Ovary (tissue), 10 donors: Measurements from ENCODE around the gene HK3. TPM values are rescaled to one million over a fixed set of nuclear protein-coding genes. Genes with fewer than 3 reads are reported as not detected.

Experiments used
- DNase-seq, 5 donors: peaks; one replicate each; pipeline ENCODE4 v3.0.0-alpha.2; 2019 to 2020
- H3K27ac ChIP-seq, 2 donors: fragments of 200-600 bp; one replicate each; pipeline versions ENCODE4 v1.5.1 to v1.8.0; 2019 to 2022
- H3K27me3 ChIP-seq: fragments of 200-600 bp; one replicate; pipeline ENCODE4 v1.8.0; 2022
- H3K36me3 ChIP-seq: fragments of 200-600 bp; sonication (generic); one replicate; pipeline ENCODE4 v1.5.1; 2019
- H3K4me1 ChIP-seq: one replicate; pipeline ENCODE4 v1.8.1; 2013; ENCODE audit warnings: mild to moderate bottlenecking, moderate library complexity; ENCODE audit not compliant: insufficient read depth
- H3K4me3 ChIP-seq: fragments of 200-600 bp; sonication (generic); one replicate; pipeline ENCODE4 v1.5.1; 2017
- H3K9me3 ChIP-seq, 2 donors: fragments of 200-600 bp in 1 of 2; sonication (generic) in 1 of 2; one replicate each; pipeline versions ENCODE4 v1.5.1 to v1.8.1; 2013 to 2019; ENCODE audit warnings: mild to moderate bottlenecking in 1 of 2, moderate library complexity in 1 of 2
- CTCF ChIP-seq, 3 donors: fragments of 450-650 bp in 2 of 3; fragments of 200-600 bp in 1 of 3; IDR thresholded peaks; one replicate each; pipeline versions ENCODE4 v1.5.1 to v1.8.0; 2016 to 2022; ENCODE audit warnings: antibody characterized with exemption in 3 of 3, mild to moderate bottlenecking in 1 of 3
- EP300 ChIP-seq: sonication (generic); formaldehyde crosslinking; IDR thresholded peaks from one replicate; pipeline ENCODE4 v1.6.1; 2017; ENCODE audit warnings: antibody characterized with exemption
- POLR2A ChIP-seq: fragments of 450-650 bp; IDR thresholded peaks from one replicate; pipeline ENCODE4 v1.6.1; 2017; ENCODE audit warnings: antibody characterized with exemption, mild to moderate bottlenecking, moderate library complexity
- WGBS, 3 donors: extraction: QIAGEN DNeasy Blood & Tissue Kit in 1 of 3; methylation state at CpG; one replicate each; pipeline versions ENCODE4 v1.1.5 to v1.1.7; 2013 to 2017; 5-methylcytosine and 5-hydroxymethylcytosine counted together
- intact Hi-C, 4 donors: fragments of 100-400 bp; cut with DNase I; formaldehyde crosslinking; loops; one replicate each; pipeline versions ENCODE4 v1.11.0 to v1.15.1; 2022 to 2023
- long read RNA-seq, 3 donors: library from polyadenylated mRNA in 2 of 3; unstranded in 2 of 3; transcript quantifications; one replicate each; pipeline ENCODE4 v2.0.0 and lab custom pipeline, GENCODE V29; 2021 to 2026
- polyA plus RNA-seq, 2 donors: library from polyadenylated mRNA; stranded (reverse); fragments of 200-250 nt in 1 of 2; fragments of 350-450 nt in 1 of 2; fragmentation: Illumina TruSeq in 1 of 2; extraction: RNeasy Lipid Tissue Mini Kit (QIAGEN cat#74804) in 1 of 2; gene quantifications; one replicate each; pipeline ENCODE4 v1.2.3, GENCODE V29; 2013 to 2014
- total RNA-seq, 7 donors: library from RNA; depleted of rRNA in 2 of 7; stranded (reverse); fragments of >200 nt in 2 of 7; fragmentation: NEBNext Ultra II Directional in 3 of 7; extraction: Animal tissue kit (Norgen Biotek cat#: 25700) in 3 of 7; gene quantifications; one replicate each; pipeline versions ENCODE4 v1.1.0 to v1.2.4, GENCODE V29; 2016 to 2023
- donor health status: DM: no; HTN: no; CAD: no; lungs with moderate emphysema.
- donor health status: DM: no; HTN: no; CAD: no.
- donor health status: Bipolar disorder and iron deficiency.
- donor health status: DM: yes; HTN: yes; CAD: no.
- donor health status: DM: no; HTN: no; CAD: no.
- donor health status: DM: yes; HTN: yes; CAD: no.

Gene HK3
- 1 to 10 TPM in 5 of 7 donors, under 1 TPM in 2; 0.61 to 9.9 (median 2.3) TPM for total RNA-seq
- 1 to 10 TPM; 1.0 to 4.6 TPM for polyA plus RNA-seq
- long read RNA-seq, donor 1, partial matches to known transcripts: 0 of 1 reads
- long read RNA-seq, donor 1, other reads (novel, unspliced or antisense): 1 of 1 reads
- long read RNA-seq, donor 2: 0 reads
- long read RNA-seq, donor 3, transcript HK3-201 (19 exons, 3,066 nt): major isoform, 13 of 34 reads
- long read RNA-seq, donor 3, partial matches to known transcripts: 5 of 34 reads
- long read RNA-seq, donor 3, other reads (novel, unspliced or antisense): 16 of 34 reads

GRCh38 chr5:176899296-176899891 is at the start of gene HK3:
TSS of gene HK3 (minus strand) at chr5:176899346. CDS start at chr5:176896159, 3,187 bp downstream.
- H3K9me3 ChIP-seq: no peaks in the 10 kb centered on the region
- no peaks in the 10 kb centered on the region for H3K27me3 ChIP-seq
- TF ChIP-seq EP300 (no peak), CTCF (IDR thresholded peaks at IDR 0.05) (no peak), POLR2A (no peak)
- DNase-seq: no peak
- intact Hi-C loops: no loop called here
- no peak within 1 kb of the TSS for H3K4me3 ChIP-seq
- H3K36me3 ChIP-seq: no peaks in the 10 kb centered on the region
- 70 to 82% (median 75%) methylated on average over 8 to 9 of the region's 9 CpGs for WGBS, 3 donors
- no peaks in the 10 kb centered on the region for H3K4me1 ChIP-seq
- H3K27ac ChIP-seq: no peak within 1 kb of the TSS

- WGBS, 3 donors: 63 to 81% (median 71%) methylated on average over 1 of the region's 1 CpG
- H3K4me3 ChIP-seq: no peak overlapping the region
- no peaks in the 10 kb centered on the region for H3K9me3 ChIP-seq
- intact Hi-C loops: no loop called here
- H3K36me3 ChIP-seq: no peaks in the 10 kb centered on the region
- TF ChIP-seq CTCF (IDR thresholded peaks at IDR 0.05): no peak
- TF ChIP-seq EP300: no peak
- TF ChIP-seq POLR2A: no peak
- H3K4me1 ChIP-seq: peaks cover 3% of the 10 kb centered on the region
- DNase-seq: no peak
- H3K27ac ChIP-seq: no peak overlapping the region
- no peaks in the 10 kb centered on the region for H3K27me3 ChIP-seq
These were observed 49.3 kb upstream of the HK3 start for GRCh38 chr5:176948458-176948857.

- H3K9me3 ChIP-seq: no peaks in the 10 kb centered on the region
- H3K4me3 ChIP-seq: no peak overlapping the region
- H3K4me1 ChIP-seq: peaks cover 3% of the 10 kb centered on the region
- no peak overlapping the region for H3K27ac ChIP-seq
- no peak for DNase-seq
- WGBS, 3 donors: 74 to 86% (median 84%) methylated on average over 2 of the region's 2 CpGs
- H3K36me3 ChIP-seq: no peaks in the 10 kb centered on the region
- H3K27me3 ChIP-seq: no peaks in the 10 kb centered on the region
- intact Hi-C loops: no loop called here
- no peak for TF ChIP-seq POLR2A
- TF ChIP-seq CTCF (IDR thresholded peaks at IDR 0.05): no peak
- TF ChIP-seq EP300: no peak
These were observed 48.7 kb upstream of the HK3 start for GRCh38 chr5:176947847-176948246.

- H3K4me3 ChIP-seq: no peak overlapping the region
- H3K27ac ChIP-seq: no peak overlapping the region
- H3K36me3 ChIP-seq: no peaks in the 10 kb centered on the region
- no peak for TF ChIP-seq EP300
- TF ChIP-seq CTCF (IDR thresholded peaks at IDR 0.05): no peak
- TF ChIP-seq POLR2A: no peak
- DNase-seq: no peak
- 44 to 48% (median 48%) methylated on average over 2 of the region's 2 CpGs for whole genome bisulfite sequencing, 3 donors
- H3K9me3 ChIP-seq: no peaks in the 10 kb centered on the region
- H3K27me3 ChIP-seq: no peaks in the 10 kb centered on the region
- H3K4me1 ChIP-seq: no peaks in the 10 kb centered on the region
- intact Hi-C loops: no loop called here
These were observed 45.1 kb upstream of the HK3 start for GRCh38 chr5:176944268-176944667.
